Measurements from ENCODE around the gene OR52W1.
A peak's percentile ranks its signal among the peaks of the same experiment; 100 is the strongest.

DNA sequence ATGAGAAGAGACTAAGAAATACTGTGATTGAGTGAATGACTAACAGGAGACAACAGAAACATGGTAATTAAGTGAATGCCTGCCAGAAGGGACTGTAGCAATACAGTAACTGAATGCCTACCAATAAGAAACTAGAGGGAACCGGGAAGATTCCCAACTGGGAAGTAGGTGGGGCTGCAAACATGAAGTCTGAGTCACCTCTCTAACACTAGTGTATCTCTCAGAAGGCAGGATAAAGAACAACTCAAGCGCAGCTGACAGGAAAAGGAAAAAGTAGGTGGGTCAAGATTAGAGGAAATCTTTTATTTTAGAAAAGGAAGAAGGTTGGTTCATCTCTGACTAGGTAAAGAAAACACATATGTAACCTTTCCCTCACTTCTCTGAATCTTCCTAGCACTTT, 20.3 kb downstream of the OR52W1 start:
- TF ChIP-seq, protein P1, sequence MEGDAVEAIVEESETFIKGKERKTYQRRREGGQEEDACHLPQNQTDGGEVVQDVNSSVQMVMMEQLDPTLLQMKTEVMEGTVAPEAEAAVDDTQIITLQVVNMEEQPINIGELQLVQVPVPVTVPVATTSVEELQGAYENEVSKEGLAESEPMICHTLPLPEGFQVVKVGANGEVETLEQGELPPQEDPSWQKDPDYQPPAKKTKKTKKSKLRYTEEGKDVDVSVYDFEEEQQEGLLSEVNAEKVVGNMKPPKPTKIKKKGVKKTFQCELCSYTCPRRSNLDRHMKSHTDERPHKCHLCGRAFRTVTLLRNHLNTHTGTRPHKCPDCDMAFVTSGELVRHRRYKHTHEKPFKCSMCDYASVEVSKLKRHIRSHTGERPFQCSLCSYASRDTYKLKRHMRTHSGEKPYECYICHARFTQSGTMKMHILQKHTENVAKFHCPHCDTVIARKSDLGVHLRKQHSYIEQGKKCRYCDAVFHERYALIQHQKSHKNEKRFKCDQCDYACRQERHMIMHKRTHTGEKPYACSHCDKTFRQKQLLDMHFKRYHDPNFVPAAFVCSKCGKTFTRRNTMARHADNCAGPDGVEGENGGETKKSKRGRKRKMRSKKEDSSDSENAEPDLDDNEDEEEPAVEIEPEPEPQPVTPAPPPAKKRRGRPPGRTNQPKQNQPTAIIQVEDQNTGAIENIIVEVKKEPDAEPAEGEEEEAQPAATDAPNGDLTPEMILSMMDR (IDR thresholded peaks at IDR 0.05) = no peak
- TF ChIP-seq POLR2AphosphoS5 (IDR thresholded peaks at IDR 0.05; ENCODE audit: insufficient read depth in 1 of 2, low read depth in 1 of 2) (peak in 1 of 2 donors; percentile 94), POLR2A (IDR thresholded peaks at IDR 0.05) (no peak)

All from vagina (tissue), 2 donors.